Measurements from ENCODE around the gene SSU72. TPM values are rescaled to one million over a fixed set of nuclear protein-coding genes. Genes with fewer than 3 reads are reported as not detected.

SSU72 gene
- total RNA-seq, 1 experiment from 2014 or later: 104 TPM

DNA sequence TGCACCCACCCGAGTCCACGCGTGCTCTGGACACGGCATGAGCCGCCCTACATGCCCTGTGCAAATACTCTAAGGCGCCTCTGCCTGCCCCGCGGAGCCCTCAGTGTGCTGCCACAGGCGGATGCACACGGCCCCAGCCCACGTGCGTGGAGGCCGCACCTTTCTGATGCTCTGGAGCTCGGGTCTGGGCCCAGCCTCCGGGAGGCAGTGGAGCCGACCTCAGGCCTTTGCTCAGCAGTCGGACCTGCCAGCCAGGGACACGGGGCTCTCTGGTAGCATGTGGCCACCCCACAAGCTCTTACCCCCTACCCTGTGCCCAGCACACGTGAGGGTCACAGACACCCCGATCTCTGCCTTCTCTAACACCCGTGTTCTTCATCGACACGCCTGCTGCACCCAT is 36.3 kb downstream of the SSU72 start:
- H3K27ac Mint-ChIP-seq (ENCODE audit: low read depth, unreplicated experiment): no peak overlapping the region
- ChIA-PET CTCF (interaction anchor here (0.6 kb wide), 1 partner anchor 367 kb away, joined by 4 read pairs; no protein-coding TSS in a partner anchor), POLR2A (no interaction called here)
- H3K4me1 Mint-ChIP-seq (ENCODE audit: insufficient read depth, unreplicated experiment): no peaks in the 10 kb centered on the region
- intact Hi-C loops (cut with micrococcal nuclease): no loop called here
- H3K27me3 Mint-ChIP-seq (ENCODE audit: insufficient read depth, unreplicated experiment): no peaks in the 10 kb centered on the region
- H3K9me3 Mint-ChIP-seq (ENCODE audit: unreplicated experiment): no peaks in the 10 kb centered on the region
- BruUV-seq (replicated peaks): no TSS peak
- TF ChIP-seq CTCF (IDR thresholded peaks at IDR 0.05; ENCODE audit: unreplicated experiment): no peak
- H3K36me3 Mint-ChIP-seq (ENCODE audit: insufficient read depth, unreplicated experiment): peaks cover 28% of the 10 kb centered on the region
- no peak overlapping the region for H3K4me3 Mint-ChIP-seq (ENCODE audit: unreplicated experiment)
- no peak for DNase-seq (ENCODE audit: unreplicated experiment)

- intact Hi-C loops (cut with micrococcal nuclease): no loop called here
- no peak for TF ChIP-seq CTCF (IDR thresholded peaks at IDR 0.05; ENCODE audit: unreplicated experiment)
- Mint-ChIP-seq H3K27ac (ENCODE audit: low read depth, unreplicated experiment) (no peak overlapping the region), H3K36me3 (ENCODE audit: insufficient read depth, unreplicated experiment) (peaks cover 23% of the 10 kb centered on the region), H3K27me3 (ENCODE audit: insufficient read depth, unreplicated experiment) (no peaks in the 10 kb centered on the region), H3K9me3 (ENCODE audit: unreplicated experiment) (no peaks in the 10 kb centered on the region), H3K4me1 (ENCODE audit: insufficient read depth, unreplicated experiment) (no peaks in the 10 kb centered on the region), H3K4me3 (ENCODE audit: unreplicated experiment) (no peak overlapping the region)
- DNase-seq (ENCODE audit: unreplicated experiment): no peak
- ChIA-PET CTCF (no interaction called here), POLR2A (no interaction called here)
- BruUV-seq (replicated peaks): no TSS peak
Measured at GRCh38 chr1:1537626-1538250, 36.9 kb downstream of the SSU72 start.

DNA sequence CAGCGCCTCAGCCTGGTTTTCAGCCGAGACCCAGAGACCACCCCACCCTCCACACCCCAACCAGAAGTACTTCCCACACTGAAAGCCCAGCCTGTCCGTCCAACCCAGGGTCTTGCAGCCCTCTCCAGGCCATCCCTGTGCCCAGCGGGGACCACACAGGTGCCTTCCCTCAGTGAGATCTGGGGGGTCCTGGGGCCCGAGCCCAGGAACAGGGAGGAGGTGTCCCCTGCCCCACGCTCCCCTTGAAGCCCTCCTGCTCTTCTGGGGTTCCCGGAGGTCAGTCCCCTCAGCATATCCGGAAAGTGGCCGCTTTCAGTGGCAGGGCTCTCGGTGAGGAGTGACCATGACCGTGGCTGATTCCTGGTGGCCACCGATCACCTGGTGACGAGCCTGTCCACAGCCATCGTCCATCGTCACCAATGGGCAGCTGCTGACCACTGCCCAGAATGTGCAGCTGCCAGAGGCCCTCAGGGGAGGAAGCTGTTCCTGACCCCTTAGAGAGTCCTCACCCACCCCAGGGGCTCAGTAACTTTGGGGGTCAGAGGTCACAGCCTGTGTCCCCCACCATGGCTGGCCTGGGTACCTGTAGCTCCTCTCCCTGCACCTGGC is 37.6 kb downstream of the SSU72 start:
- peaks cover 2% of the 10 kb centered on the region for H3K9me3 Mint-ChIP-seq (ENCODE audit: unreplicated experiment)
- H3K4me1 Mint-ChIP-seq (ENCODE audit: insufficient read depth, unreplicated experiment): no peaks in the 10 kb centered on the region
- H3K4me3 Mint-ChIP-seq (ENCODE audit: unreplicated experiment): no peak overlapping the region
- DNase-seq (ENCODE audit: unreplicated experiment): no peak
- peaks cover 21% of the 10 kb centered on the region for H3K36me3 Mint-ChIP-seq (ENCODE audit: insufficient read depth, unreplicated experiment)
- no peaks in the 10 kb centered on the region for H3K27me3 Mint-ChIP-seq (ENCODE audit: insufficient read depth, unreplicated experiment)
- no TSS peak for BruUV-seq (replicated peaks)
- H3K27ac Mint-ChIP-seq (ENCODE audit: low read depth, unreplicated experiment): no peak overlapping the region
- ChIA-PET CTCF (no interaction called here), POLR2A (no interaction called here)
- intact Hi-C loops (cut with micrococcal nuclease): no loop called here
- TF ChIP-seq CTCF (IDR thresholded peaks at IDR 0.05; ENCODE audit: unreplicated experiment): no peak

DNA sequence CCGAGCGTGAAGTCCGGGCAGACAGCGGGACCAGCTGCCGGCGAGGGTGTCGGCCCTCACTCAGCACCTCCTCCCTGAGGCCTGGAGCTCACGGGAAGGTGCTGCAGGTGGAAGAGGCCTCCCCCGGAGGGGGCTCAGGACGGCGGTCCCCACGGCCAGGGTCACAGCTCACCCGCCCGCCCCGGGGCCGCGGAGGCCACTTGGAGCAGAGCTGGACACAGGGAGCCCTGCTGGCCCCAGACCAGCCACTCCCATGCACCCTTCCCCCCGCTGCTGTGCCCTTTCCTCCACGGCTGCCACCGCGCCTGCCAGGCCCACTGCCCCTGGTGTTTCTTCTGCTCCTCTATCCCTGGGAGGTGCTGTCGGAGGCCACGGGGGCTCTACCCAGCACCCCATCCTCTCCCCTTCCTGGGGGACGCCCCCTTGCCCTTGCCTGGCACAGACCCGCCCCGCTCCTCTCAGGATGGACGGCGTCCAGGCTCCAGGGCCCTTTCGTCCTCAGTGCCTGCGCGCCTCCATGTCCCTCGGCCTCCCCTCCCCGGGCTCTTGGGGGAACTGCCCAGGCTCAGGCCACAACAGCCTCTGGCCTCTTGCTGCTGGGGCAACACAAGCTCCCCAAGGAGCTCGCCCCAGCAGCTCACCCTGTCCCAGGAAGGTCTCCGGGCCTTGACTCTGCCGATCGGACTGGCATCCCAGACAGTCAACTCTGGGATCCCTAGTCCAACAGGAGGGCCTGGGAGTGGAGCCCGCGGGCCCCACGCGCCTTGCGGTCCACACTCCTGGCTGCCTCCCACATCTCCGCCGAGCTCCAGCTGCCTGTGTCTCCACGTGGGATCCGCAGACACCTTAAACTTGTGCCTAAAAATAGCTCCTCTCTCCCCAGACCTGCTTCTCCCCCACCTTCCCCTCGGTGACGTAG is 38.4 kb downstream of the SSU72 start:
- Mint-ChIP-seq H3K9me3 (ENCODE audit: unreplicated experiment) (peaks cover 6% of the 10 kb centered on the region), H3K27ac (ENCODE audit: low read depth, unreplicated experiment) (no peak overlapping the region), H3K4me3 (ENCODE audit: unreplicated experiment) (no peak overlapping the region), H3K27me3 (ENCODE audit: insufficient read depth, unreplicated experiment) (no peaks in the 10 kb centered on the region), H3K36me3 (ENCODE audit: insufficient read depth, unreplicated experiment) (peaks cover 17% of the 10 kb centered on the region), H3K4me1 (ENCODE audit: insufficient read depth, unreplicated experiment) (no peaks in the 10 kb centered on the region)
- POLR2A ChIA-PET: no interaction called here
- DNase-seq (ENCODE audit: unreplicated experiment): no peak
- BruUV-seq (replicated peaks): no TSS peak
- intact Hi-C loops (cut with micrococcal nuclease): no loop called here
- CTCF ChIA-PET: no interaction called here
- no peak for TF ChIP-seq CTCF (IDR thresholded peaks at IDR 0.05; ENCODE audit: unreplicated experiment)
